HUES6 (cell line): ENCODE results near the gene GRIK5.
A peak's percentile ranks its signal among the peaks of the same experiment; 100 is the strongest.

Source experiments
- H3K27ac ChIP-seq: 2 replicates; pipeline ENCODE4 v1.7.0; 2013; ENCODE audit warnings: low read depth, mild to moderate bottlenecking, low read length, inconsistent platforms
- H3K27me3 ChIP-seq: 2 replicates; pipeline ENCODE4 v1.6.1; 2013; ENCODE audit warnings: low read length; ENCODE audit not compliant: control insufficient read depth, insufficient read depth
- H3K36me3 ChIP-seq: 2 replicates; pipeline ENCODE4 v1.6.1; 2013; ENCODE audit warnings: low read length; ENCODE audit not compliant: control insufficient read depth, insufficient read depth
- H3K4me1 ChIP-seq: 2 replicates; pipeline ENCODE4 v1.6.1; 2013; ENCODE audit warnings: low read length; ENCODE audit not compliant: control insufficient read depth, insufficient read depth
- H3K4me3 ChIP-seq: 2 replicates; pipeline ENCODE4 v1.5.1; 2013; ENCODE audit warnings: low read depth, low read length
- H3K9ac ChIP-seq: one replicate; pipeline ENCODE4 v1.6.1; 2013; ENCODE audit warnings: mild to moderate bottlenecking, low read length
- H3K9me3 ChIP-seq: 2 replicates; pipeline ENCODE4 v1.6.1; 2013; ENCODE audit warnings: low read depth, low read length; ENCODE audit not compliant: control insufficient read depth, insufficient read depth

Gene GRIK5

DNA sequence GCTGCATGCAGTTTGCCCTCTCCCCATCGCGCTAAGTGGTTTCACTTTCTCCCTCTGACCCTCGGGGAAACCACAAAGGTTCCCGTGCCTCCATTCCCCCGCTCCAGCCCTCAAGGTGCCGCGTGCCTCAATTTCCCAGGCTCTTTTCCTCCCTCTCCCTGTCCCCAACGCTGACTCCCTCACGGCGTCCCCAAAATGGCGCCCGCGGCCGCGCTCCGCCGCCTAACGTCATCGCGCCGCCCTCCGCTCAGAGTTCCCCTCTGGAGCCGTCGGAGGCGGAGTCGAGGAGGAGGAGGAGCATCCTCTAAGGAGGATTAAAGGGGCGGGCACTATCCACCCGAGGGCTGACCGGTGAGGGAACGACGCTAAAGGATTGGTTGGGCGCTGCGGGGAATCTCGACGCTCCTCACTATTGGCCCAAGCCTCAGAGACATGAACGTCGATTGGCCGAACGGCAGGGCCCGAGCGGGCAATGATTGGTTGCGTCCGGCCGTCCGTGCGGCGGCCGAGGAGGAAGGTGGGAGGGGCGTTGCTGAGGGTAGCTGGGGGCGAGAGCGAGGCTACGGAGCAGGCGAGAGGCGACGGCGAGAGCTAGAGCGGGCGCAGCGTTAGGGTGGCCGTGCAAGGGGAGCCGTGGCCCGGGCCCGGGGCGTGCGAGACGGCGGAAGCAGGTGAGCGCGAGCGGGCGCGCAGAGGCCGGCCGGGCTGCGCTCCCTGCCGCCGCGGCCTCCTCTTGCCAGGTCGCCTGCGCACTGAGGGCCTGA, 5.8 kb upstream of the GRIK5 start, which contains the start of gene ZNF574:
Gene ZNF574 (plus strand): TSS at position 551 of the 764 bp plus-strand sequence. CDS start 2,441 bp downstream, outside the sequence.
- H3K4me3 ChIP-seq = peak within 1 kb of the TSS; percentile 82
- no peaks in the 10 kb centered on the region for H3K9me3 ChIP-seq
- peak within 1 kb of the TSS; percentile 93 for H3K27ac ChIP-seq
- no peaks in the 10 kb centered on the region for H3K27me3 ChIP-seq
- peaks cover 16% of the 10 kb centered on the region for H3K4me1 ChIP-seq
- H3K36me3 ChIP-seq = peaks cover 29% of the 10 kb centered on the region
- H3K9ac ChIP-seq = peak within 1 kb of the TSS; percentile 89

DNA sequence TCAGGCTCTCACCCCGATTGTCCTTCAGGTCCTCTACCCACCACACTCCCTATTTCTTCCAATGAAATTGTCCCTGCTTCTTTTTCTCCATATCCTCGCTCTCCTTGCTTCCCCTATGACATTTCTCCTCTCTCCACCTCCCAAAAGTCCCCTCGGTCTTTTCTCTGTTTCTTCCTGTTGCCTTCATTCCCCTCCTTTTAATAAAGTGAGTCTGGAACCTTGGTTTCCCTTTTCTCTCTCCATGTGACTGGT, 5.3 kb upstream of the GRIK5 start:
- no peaks in the 10 kb centered on the region for H3K27me3 ChIP-seq
- peak overlapping the region; percentile 89 for H3K9ac ChIP-seq
- peaks cover 24% of the 10 kb centered on the region for H3K36me3 ChIP-seq
- H3K4me3 ChIP-seq = peak overlapping the region; percentile 74
- H3K27ac ChIP-seq = peak overlapping the region; percentile 93
- H3K4me1 ChIP-seq = peaks cover 21% of the 10 kb centered on the region
- no peaks in the 10 kb centered on the region for H3K9me3 ChIP-seq

DNA sequence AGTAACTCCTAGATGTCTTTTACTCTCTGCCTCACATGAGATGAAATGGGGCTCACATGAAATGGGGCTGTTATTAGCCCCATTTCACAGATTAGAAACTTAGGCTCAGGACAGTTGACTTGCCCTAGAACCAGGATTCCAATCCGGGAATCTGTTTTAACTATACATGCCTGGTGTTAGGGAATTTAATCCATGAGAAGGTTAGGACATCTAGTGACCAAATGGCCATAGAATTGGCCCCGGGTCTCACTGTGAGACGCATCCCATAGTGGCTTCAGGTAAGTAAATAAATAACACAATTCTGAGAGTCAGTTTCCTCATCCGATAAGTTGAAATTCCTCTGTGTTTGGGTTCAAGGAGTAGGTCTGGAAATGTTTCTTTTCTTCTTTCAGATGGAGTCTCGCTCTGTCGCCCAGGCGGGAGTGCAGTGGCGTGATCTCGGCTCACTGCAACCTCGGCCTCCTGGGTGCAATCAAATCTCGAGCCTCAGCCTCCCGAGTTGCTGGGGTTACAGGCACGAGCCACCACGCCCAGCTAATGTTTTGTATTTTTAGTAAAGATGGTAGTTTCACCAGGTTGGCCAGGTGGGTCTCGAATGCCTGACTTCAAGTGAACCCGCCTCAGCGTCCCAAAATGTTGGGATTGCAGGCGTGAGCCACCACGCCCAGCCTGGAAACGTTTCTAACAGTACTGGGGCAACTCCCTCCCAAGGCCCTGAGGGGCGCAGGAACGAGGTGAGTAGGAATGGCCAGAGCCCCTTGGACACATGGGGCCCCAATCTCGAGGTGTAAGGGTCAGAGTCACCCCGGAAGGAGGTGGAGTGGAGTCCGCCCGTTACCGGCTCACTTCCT, 4.7 kb upstream of the GRIK5 start:
- no peaks in the 10 kb centered on the region for H3K27me3 ChIP-seq
- peak overlapping the region; percentile 74 for H3K4me3 ChIP-seq
- peak overlapping the region; percentile 93 for H3K27ac ChIP-seq
- H3K36me3 ChIP-seq = peaks cover 18% of the 10 kb centered on the region
- peak overlapping the region; percentile 89 for H3K9ac ChIP-seq
- H3K9me3 ChIP-seq = no peaks in the 10 kb centered on the region
- peaks cover 22% of the 10 kb centered on the region for H3K4me1 ChIP-seq

DNA sequence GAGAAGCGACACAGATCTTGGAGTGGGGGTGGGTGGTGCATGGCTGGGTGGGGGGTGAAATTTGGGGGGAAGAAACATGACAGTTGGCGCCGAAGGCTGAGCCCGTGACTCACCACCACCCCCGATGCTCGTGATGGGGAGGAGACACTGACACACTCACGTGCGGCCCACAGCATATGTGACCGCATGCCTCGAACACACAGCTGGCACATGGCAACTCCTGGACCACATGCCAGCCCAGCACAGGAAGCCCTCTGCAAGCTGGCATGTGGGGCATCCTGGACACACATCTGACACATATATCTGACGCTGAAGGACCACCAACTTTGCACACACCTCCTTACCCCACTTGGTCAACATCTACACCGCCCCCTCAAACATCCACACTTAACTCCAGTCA, 1.2 kb upstream of the GRIK5 start:
- Histone ChIP-seq H3K4me3 (no peak overlapping the region), H3K27ac (no peak overlapping the region), H3K4me1 (peaks cover 32% of the 10 kb centered on the region), H3K27me3 (peaks cover 16% of the 10 kb centered on the region; the same call in 1 of the 2 replicates), H3K9me3 (no peaks in the 10 kb centered on the region), H3K36me3 (no peaks in the 10 kb centered on the region; the same call in 1 of the 2 replicates), H3K9ac (no peak overlapping the region)

DNA sequence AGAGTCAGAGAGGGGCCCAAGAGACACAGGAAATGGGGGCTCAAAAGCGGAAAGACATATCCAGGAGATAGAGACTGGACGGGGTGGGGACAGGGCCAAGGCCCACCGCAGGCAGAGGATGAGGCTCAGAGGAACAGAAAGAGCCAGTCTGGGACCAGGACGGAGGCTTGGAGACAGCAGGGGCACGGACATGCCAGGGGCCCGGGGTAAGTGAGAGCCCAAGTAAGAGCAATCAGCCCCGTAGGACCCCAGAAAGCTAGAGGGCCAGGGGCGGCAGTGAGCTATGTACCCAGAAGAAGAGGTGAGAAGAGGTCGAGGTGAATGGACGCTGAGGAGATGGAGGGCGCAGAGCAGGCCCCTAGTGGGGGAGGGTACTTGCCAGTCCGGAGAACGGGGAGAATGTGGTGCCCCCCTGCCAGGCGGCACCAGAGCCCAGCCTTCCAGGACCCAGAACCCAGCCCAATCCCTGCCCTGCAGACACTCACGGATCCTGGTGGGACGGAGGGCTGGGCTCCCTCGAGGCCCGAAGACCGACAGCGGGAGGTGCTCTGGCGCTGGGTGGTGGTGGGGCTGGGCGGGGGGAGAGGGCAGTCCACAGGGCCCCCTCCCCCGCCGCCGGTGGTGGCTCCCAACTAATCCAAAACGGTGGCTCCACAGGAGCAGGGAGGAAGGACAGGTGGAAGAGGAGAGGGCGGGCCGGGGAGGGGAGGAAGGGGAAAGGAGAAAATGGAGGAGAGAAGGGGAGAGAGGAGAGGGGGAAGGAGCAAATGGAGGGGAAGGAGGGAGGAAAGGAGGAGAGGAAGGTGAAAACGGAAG, 1.0 kb downstream of the GRIK5 start:
- H3K27ac ChIP-seq = no peak overlapping the region
- H3K36me3 ChIP-seq = peaks cover 15% of the 10 kb centered on the region; the same call in 1 of the 2 replicates
- peaks cover 16% of the 10 kb centered on the region; the same call in 1 of the 2 replicates for H3K27me3 ChIP-seq
- peak overlapping the region; percentile 79 for H3K4me3 ChIP-seq
- H3K9ac ChIP-seq = peak overlapping the region; percentile 5
- peaks cover 28% of the 10 kb centered on the region for H3K4me1 ChIP-seq
- H3K9me3 ChIP-seq = no peaks in the 10 kb centered on the region

DNA sequence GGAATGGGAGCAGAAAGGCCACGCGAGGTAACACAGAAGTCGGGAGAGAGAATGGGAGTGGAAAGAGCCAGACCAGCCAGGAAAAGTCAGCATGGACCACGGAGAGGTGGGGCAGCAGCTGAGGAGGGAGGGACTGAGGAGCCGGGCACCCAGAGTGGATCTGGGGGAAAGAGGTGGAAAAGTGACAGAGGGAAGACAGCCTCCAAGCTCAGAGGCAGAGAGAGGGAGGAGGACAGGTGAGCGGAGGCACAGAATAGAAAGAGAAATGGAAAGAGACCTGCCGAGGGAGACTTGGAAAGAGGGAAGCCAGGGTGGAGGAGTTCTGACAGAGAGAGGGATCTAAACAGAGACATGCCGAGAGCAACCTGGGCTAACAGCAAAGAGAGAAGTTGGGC, 1.6 kb downstream of the GRIK5 start:
- Histone ChIP-seq H3K9me3 (no peaks in the 10 kb centered on the region), H3K27ac (no peak overlapping the region), H3K4me1 (peaks cover 28% of the 10 kb centered on the region), H3K4me3 (peak overlapping the region; percentile 79), H3K9ac (peak overlapping the region; percentile 5), H3K36me3 (peaks cover 21% of the 10 kb centered on the region; the same call in 1 of the 2 replicates), H3K27me3 (peaks cover 16% of the 10 kb centered on the region; the same call in 1 of the 2 replicates)

DNA sequence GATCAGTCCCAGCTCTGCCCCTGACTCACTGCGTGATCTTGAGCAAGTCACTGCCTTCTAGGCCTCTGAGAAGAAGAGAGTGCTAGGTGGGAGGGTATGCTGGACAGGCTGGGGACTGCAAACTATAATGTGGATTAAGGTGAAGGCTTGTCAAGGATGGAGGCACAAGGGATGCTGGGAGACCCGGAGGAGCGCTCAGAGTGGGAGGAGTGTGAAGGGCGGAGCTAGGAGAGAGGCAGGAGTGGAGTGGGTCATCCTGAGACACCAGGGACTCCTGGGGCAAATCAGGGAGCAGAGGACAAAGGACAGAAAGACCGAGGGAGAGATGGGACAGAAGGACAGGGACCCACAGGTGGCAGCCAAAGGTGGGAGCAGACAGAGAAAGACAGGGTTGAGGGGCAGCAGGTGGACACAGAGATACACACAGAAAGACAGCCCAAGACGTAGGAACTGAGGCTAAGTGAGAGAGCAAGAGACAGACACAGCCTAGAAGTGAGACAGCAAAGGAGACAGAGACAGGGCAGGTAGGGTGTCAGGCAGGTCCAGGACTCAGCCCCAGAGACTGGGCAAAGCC, 2.6 kb downstream of the GRIK5 start:
- Histone ChIP-seq H3K27ac (no peak overlapping the region), H3K4me3 (no peak overlapping the region), H3K27me3 (peaks cover 16% of the 10 kb centered on the region; the same call in 1 of the 2 replicates)

DNA sequence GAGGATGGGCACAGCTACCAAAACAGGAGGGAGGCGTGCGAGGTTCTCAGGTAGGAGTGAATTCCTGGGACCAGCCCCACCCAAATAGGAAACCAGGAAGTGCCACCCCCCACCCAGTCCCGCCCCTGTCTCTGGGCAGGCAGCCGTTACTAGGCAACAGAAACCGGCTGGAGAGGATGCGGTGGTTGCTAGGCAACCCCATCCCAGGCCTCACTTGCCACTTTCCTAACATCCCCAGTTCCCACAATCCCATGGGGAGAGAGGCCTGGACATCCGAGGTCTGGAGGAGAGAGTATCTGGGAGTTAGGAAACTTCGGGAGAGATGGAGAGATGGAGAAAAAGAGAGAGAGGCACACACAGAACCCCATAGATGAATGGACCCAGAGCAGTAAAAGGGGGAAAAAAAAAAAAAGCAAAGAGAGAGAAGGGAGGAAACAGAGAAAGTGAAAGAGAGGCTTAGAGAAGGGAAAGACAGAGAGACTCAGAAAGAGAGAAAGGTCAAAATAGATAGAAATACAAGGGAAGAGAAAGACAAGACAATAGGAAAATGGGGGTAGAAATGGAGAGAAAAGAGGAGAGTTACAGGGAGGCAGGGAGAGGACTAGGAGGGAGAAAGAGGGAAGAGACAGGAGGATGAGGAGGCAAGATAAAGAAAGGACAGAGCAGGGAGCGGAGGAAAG, 3.8 kb downstream of the GRIK5 start:
- Histone ChIP-seq H3K9ac (no peak overlapping the region), H3K4me3 (no peak overlapping the region), H3K27me3 (peaks cover 16% of the 10 kb centered on the region; the same call in 1 of the 2 replicates), H3K4me1 (peaks cover 22% of the 10 kb centered on the region), H3K36me3 (peaks cover 42% of the 10 kb centered on the region), H3K9me3 (no peaks in the 10 kb centered on the region), H3K27ac (no peak overlapping the region)

More for the DNA sequence above, 2.6 kb downstream of the GRIK5 start:
- peaks cover 22% of the 10 kb centered on the region for H3K4me1 ChIP-seq
- H3K9ac ChIP-seq = no peak overlapping the region
- peaks cover 30% of the 10 kb centered on the region for H3K36me3 ChIP-seq
- no peaks in the 10 kb centered on the region for H3K9me3 ChIP-seq

DNA sequence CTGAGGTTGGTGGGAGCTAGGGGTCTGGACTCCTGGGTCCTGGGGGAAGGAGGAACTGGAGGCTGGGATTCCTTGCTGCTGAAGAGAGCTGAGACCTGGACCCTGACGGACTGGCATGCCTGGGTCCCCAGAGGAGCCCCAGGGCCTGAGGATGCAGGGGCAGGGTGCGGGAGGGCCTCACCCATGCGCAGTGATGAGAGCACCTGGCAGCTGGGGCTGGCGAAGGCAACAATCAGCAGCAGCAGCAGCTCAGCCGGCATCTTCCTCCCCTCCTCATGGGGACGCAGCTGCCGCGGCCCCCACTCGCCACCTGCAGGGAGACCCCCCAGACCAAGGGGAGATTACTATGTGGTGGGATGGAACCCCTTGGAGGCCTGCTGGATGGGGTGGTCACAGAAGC, 4.5 kb downstream of the GRIK5 start:
- peaks cover 45% of the 10 kb centered on the region for H3K36me3 ChIP-seq
- H3K4me1 ChIP-seq = peaks cover 18% of the 10 kb centered on the region
- peaks cover 16% of the 10 kb centered on the region; the same call in 1 of the 2 replicates for H3K27me3 ChIP-seq
- no peaks in the 10 kb centered on the region for H3K9me3 ChIP-seq
- no peak overlapping the region for H3K4me3 ChIP-seq
- H3K9ac ChIP-seq = no peak overlapping the region
- no peak overlapping the region for H3K27ac ChIP-seq

DNA sequence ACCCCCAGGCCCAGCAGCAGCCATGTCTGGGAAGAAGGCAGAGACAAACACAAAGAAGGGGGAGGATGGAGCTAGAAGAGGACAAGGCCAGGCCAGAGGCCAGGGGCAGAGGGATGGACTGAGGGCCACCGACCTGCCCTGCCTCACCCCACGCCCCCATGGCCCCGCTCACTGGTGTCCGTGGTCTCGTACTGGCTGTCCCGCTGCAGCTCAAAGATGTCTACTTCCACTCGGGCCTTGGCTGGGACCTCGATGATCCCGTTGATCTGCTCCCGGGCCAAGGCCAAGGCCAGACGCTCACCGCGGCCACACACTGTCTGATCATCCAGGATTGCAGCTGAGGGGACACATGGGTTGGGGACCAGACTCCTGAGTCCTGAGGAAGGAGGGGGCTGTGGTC, 5.0 kb downstream of the GRIK5 start:
- Histone ChIP-seq H3K4me1 (peaks cover 15% of the 10 kb centered on the region; the same call in 1 of the 2 replicates), H3K9ac (no peak overlapping the region), H3K27me3 (peaks cover 16% of the 10 kb centered on the region; the same call in 1 of the 2 replicates), H3K36me3 (peaks cover 49% of the 10 kb centered on the region), H3K9me3 (no peaks in the 10 kb centered on the region), H3K4me3 (no peak overlapping the region), H3K27ac (no peak overlapping the region)
